Erythroblast (primary cell): Measurements from ENCODE around the gene MIP.
"Not testable (repeated sequence)": the region's sequence is repeated elsewhere in the genome, so short reads cannot be mapped to it uniquely, and the experiment has no call there.

Experiments
- DNase-seq, 2 experiments: peaks; one replicate each; lab custom pipeline; 2025; lab: John Stamatoyannopoulos, UW
- GATA1 ChIP-seq: IDR thresholded peaks from 2 replicates; pipeline ENCODE4 v1.6.1; 2011; ENCODE audit warnings: low read depth, mild to moderate bottlenecking, control low read depth, low read length, moderate library complexity
- POLR2A ChIP-seq: IDR thresholded peaks from 2 replicates; pipeline ENCODE4 v1.6.1; 2011; ENCODE audit warnings: mild to moderate bottlenecking, low read length

The MIP gene

DNA sequence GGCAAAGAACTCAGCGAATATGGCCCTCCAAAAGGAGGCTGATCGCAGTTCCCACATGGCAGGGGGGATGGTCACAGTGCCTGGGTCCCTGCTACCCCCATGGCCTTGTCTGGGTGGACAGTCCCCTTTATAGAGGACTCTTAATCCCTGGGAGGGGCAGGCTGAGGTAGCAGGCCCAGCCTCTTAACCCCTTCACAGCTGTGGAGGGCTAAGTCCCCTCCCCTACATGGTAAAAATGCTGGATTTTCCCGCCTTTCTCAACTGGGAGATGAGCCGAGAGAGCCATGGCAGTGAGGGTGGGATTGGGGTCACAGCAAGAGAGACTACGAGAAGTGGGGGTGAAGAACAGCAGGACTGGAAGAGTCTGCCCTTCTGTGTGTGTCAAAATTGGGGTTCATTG is at the start of gene MIP:
MIP (minus strand) TSS at position 101 of the 400 bp plus-strand sequence; CDS start at position 57, 44 bp downstream.
- no peak for TF ChIP-seq GATA1
- no peak for TF ChIP-seq POLR2A
- no peak for DNase-seq

DNA sequence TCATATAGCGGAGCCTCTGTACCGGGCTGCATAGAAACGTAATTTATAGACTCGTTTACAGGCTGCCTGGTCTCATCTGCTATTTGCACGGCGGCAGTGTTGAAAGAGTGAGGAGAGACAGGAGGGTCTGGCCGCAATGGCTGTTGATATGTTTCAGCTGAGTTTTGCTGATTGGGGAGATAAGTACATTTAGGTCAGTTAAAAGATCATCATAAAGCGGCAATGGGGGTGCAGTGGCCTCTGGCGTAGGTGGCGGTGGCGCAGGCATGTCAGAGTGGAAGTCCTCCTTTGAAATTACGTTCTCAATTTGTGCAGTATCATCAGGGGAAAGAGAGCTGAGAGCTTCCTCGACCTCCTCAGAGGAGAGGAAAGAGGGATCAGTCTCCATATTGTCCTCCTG is 45.4 kb upstream of the MIP start:
- DNase-seq = not testable (repeated sequence)

DNA sequence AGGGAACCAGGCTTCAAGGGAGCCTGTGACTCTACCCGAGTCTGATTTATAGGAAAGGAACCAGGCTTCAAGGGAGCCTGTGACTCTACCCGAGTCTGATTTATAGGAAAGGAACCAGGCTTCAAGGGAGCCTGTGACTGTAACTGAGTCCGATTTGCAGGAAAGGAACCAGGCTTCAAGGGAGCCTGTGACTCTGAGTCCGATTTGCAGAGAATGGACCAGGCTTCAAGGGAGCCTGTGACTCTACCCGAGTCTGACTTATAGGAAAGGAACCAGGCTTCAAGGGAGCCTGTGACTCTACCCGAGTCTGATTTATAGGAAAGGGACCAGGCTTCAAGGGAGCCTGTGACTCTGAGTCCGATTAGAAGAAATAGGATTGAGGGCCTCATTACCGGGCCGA is 45.0 kb upstream of the MIP start:
- DNase-seq = not testable (repeated sequence)

DNA sequence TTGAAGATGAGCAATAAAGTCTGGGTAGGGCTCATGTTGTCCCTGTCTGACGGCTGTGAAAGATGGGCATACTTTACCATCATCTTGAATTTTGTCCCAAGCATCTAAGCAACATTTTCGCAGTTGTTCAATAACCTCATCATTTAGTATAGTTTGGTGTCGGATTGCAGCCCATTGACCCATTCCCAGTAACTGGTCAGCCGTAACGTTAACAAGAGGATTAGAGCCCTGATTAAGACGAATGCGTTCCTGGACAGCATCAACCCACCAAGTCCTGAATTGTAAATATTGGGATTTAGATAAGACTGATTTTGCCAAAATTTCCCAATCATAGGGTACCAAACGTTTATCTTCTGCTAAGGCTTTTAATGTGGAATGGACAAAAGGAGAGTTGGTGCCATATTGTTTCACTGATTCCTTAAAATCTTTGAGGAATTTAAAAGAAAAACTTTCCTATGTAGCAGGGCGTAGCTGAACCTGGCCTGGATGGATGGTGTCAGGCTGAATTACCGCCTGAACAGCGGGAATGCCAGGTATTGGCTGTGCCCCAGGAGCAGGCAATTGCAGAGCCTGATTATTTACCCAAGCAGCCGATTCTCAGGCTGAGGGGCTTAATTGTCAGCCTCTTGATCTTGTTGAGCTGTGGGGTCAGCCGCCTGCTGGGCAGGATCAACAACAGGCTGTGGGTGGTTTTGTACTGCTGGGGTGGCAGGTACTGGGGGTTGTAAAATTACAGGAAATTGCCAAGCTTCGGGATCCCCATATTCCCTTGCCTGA is 43.9 kb upstream of the MIP start:
- DNase-seq = not testable (repeated sequence)

DNA sequence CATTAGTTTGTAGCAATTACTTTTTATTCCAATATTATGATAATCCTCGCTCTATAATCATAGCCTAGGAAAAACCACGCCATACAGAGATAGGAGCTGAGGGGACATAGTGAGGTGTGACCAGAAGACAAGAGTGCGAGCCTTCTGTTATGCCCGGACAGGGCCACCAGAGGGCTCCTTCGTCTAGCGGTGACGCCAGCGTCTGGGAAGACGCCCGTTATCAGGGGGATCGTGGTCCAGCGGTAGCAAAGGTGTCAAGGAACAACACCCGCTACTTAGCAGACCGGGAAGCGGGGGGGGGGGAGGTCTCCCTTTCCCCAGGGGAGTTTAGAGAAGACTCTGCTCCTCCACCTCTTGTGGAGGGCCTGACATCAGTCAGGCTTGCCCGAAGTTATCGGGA is 42.2 kb upstream of the MIP start:
- peak; percentile 45 to 59 for DNase-seq

DNA sequence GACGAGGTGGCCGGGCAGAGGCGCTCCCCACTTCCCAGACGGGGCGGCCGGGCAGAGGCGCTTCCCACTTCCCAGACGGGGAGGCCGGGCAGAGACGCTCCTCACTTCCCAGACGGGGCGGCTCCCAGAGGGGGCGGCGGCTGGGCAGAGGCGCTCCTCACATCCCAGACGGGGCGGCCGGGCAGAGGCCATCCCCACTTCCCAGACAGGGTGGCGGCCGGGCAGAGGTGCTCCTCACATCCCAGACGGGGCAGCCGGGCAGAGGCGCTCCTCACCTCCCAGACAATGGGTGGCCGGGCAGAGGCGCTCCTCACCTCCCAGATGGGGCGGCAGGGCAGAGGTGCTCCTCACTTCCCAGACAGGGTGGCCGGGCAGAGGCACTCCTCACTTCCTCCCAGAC is 40.0 kb upstream of the MIP start:
- DNase-seq = not testable (repeated sequence)

DNA sequence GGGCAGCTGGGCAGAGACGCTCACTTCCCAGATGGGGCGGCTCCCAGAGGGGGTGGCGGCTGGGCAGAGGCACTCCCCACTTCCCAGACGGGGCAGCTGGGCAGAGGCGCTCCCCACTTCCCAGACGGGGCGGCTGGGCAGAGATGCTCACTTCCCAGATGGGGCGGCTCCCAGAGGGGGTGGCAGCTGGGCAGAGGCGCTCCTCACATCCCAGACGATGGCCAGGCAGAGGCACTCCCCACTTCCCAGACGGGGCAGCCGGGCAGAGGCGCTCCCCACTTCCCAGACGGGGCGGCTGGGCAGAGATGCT is 39.6 kb upstream of the MIP start:
- not testable (repeated sequence) for DNase-seq

DNA sequence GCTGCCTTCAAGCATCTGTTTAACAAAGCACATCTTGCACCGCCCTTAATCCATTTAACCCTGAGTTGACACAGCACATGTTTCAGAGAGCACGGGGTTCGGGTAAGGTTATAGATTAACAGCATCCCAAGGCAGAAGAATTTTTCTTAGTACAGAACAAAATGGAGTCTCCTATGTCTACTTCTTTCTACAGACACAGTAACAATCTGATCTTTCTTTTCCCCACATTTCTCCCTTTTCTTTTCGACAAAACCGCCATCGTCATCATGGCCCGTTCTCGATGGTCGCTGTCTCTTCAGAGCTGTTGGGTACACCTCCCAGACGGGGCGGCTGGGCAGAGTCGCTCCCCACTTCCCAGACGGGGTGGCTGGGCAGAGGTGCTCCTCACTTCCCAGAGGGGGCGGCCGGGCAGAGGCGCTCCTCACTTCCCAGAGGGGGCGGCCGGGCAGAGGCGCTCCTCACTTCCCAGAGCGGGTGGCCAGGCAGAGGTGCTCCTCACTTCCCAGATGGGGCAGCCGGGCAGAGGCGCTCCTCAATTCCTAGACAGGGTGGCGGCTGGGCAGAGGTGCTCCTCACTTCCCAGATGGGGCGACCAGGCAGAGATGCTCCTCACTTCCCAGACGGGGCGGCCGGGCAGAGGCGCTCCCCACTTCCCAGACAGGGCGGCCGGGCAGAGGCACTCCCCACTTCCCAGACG is 39.1 kb upstream of the MIP start:
- not testable (repeated sequence) for DNase-seq

DNA sequence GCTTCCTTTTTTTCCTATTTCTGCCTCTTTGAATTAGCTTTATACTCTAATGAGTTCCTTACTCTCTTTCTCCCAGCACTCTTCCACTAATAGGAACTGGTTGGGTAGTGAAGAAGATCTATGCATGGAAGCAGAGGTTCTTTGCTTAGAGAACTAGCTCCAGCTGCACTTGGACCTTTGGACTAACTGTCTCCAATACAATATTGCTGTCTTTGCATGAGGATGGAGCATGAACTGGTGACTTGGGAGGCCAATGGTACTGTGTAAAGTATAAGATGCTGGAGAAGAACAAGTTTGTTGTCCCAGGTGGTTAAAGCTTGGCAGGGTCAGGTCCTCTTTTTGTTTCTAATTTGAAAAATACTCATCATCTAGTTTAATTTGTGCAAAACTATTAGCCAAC is 35.9 kb upstream of the MIP start:
- no peak for DNase-seq
- TF ChIP-seq GATA1 (no peak), POLR2A (no peak)

DNA sequence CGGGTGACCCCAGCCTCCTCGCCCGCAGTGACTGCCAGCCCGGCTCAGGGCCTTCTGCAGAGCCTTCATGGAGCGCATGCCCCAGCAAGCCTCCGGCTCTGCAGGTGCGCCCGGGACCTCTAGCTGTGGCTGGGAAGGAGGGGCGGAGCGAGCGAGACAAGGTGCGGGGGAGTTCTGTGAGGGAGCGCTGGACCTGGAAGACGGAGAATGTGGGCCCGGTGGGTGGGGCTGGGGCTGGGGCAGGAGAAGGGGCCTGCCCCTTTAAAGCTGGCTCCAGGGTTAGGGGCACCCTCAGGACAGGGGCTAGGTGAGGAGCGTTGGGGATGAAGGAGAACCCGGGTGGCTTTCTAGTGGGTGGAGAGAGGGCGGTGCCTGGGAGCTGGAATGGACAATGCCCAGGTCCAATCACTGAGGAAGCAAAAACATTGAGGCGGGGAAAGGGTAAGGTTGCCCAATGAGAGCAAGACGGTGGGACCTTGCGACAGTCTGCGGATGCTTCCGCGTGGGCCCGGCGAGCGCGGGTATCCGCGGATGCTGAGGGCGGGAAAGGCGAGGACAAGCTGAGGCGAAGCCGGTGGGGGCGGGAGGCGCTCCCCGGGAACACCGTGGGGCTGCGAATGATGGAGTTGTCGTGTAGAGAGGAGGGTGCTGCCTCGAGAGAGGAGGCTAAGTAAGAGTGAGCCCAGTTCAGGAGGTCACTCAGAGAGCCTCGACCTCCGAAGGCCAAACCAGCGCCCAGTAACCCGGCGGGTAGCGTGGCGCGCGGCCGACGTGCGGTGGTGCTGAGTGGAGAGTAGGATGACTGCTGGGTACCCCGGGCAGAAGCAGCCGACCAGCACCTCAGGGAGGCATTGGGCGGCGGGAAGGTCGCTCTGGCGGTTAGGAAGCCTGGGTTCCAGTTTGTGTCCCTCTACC is 33.8 kb upstream of the MIP start, which contains the start of gene GLS2:
GLS2 (minus strand) TSS at position 121 of the 915 bp plus-strand sequence; CDS start at position 78, 43 bp downstream.
- TF ChIP-seq POLR2A (no peak), GATA1 (no peak)
- peak; percentile 46 to 52 for DNase-seq

DNA sequence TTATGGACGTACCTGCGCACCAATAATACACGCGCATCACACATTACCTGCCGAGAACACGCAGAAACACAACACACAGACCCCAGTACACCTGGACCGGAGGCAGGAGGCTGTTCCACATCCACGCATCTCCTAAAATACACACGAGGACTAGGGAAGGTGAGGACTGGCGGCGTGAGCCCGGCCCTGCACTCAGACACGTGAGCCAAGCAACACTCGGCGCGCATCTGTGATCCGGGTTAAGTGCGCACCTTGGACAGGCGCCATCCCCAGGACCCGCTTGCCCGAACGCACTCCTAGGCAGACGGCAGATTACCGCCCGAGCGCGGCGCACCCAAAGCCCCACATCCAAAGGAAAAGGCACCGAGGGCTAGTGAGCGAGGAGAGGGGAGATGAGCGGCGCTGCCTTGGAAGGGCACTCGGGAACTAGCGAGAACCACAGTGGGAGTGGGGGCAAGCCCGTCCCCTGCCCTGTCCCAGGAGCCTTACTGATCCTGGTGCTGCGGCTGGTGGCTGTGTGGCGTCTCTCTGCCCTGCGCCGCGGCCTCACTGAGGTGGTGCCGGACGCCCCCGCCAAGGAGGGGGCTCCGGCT is 33.1 kb upstream of the MIP start:
- peak in 1 of 2 experiments; percentile 14 for DNase-seq
- TF ChIP-seq GATA1 (no peak), POLR2A (no peak)

DNA sequence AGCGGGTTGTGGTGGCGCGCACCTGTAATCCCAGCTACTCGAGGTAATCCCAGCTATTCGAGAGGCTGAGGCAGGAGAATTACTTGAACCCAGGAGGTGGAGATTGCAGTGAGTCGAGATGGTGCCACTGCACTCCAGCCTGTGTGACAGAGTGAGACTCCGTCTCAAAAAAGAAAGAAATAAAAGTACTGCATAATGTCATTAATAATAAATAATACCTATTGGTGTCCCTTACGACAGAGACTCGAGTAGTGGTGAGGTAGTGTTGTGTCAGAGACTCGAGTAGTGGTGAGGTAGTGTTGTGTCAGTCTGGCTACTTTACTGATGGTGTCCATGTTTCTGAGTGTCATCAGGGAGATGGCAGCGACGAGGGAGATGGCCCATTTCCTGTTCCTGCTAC is 32.2 kb upstream of the MIP start:
- no peak for TF ChIP-seq GATA1
- TF ChIP-seq POLR2A = no peak
- no peak for DNase-seq

DNA sequence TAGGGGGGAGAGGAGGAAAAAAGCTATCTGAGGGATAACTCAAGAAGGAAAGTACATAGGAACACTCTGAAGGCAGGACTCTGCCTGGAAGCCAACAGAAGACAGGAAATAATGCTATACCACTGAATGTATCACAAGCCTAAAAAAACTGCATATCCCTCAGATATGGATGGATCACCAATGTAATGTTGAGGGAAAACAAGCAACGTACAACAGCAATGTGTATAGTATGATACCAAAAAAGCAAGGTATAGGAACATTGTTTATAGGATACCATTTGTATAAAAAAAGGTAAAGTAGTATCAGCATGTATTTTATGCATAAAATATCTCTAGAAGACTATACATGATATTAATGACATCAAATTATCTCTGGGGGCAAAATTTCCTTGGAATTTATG is 30.1 kb upstream of the MIP start:
- no peak for DNase-seq
- TF ChIP-seq GATA1 (no peak), POLR2A (no peak)

DNA sequence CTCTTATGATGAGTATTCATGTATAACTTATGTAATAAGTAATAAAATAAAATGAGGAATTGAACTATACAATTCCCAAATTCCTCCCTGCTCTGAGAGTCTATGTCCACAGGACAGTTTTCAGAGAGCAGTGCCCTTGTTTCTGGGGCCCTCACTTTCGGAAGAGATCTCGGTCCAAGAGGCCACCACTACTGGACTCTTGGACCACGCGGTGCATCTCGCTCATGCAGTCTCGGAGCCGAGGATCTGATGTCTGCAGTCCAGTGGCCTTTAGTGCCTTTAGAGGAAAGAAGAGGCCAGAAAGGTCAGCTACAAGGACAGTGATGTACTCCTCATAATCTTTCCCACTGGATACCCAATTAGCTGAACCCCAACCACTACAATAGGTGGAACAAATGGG is 25.2 kb upstream of the MIP start:
- no peak for DNase-seq
- TF ChIP-seq GATA1 = no peak
- TF ChIP-seq POLR2A = no peak
